IMR-90 (cell line): ENCODE results near the gene ZFR. TPM values are rescaled to one million over a fixed set of nuclear protein-coding genes. Genes with fewer than 3 reads are reported as not detected.
"Not testable (repeated sequence)": the region's sequence is repeated elsewhere in the genome, so short reads cannot be mapped to it uniquely, and the experiment has no call there.

Experiments used
- ATAC-seq: fragments of 200-7000 bp; cut with Tn5 transposase; 2 replicates; pipeline ENCODE4 v1.9.1; 2020; ENCODE audit warnings: low read depth, mild to moderate bottlenecking, moderate library complexity
- BruUV-seq: library from RNA; stranded (reverse); fragments of 400-500 nt; replicated peaks from 2 replicates; lab custom pipeline; 2021; lab: Mats Ljungman, UMichigan
- CTCF ChIA-PET: fragments of 300-600 bp; formaldehyde crosslinking; extraction: SDS; loops from one replicate; lab custom pipeline; 2021; ENCODE audit warnings: antibody characterized with exemption; lab: Yijun Ruan, JAX
- POLR2A ChIA-PET: fragments of 300-600 bp; sonication (Branson Sonifier 250); formaldehyde crosslinking; loops from one replicate; lab custom pipeline; 2022; ENCODE audit warnings: antibody characterized with exemption; ENCODE audit not compliant: unreplicated experiment; lab: Charles Lee
- DNase-seq: peaks from one replicate; pipeline ENCODE4 v3.0.0; 2013
- H2AFZ ChIP-seq: replicated peaks from 2 replicates; pipeline ENCODE3; 2013; ENCODE audit warnings: low read length, mild to moderate bottlenecking; ENCODE audit not compliant: poor library complexity
- H2AK5ac ChIP-seq: 2 replicates; pipeline ENCODE4 v1.6.1; 2013; ENCODE audit warnings: low read depth, low read length, inconsistent platforms
- H2AK9ac ChIP-seq: replicated peaks from 2 replicates; pipeline ENCODE3; 2013; ENCODE audit warnings: mild to moderate bottlenecking, low read depth, low read length, moderate library complexity; ENCODE audit not compliant: poor library complexity
- H2BK120ac ChIP-seq: 2 replicates; pipeline ENCODE4 v1.6.1; 2013; ENCODE audit warnings: low read depth, low read length, inconsistent platforms
- H2BK15ac ChIP-seq: 3 replicates; pipeline ENCODE4 v1.6.1; 2013; ENCODE audit warnings: low read depth, low read length, inconsistent platforms
- H2BK20ac ChIP-seq: 2 replicates; pipeline ENCODE4 v1.6.1; 2013; ENCODE audit warnings: low read depth, mild to moderate bottlenecking, inconsistent platforms, low read length, moderate library complexity
- H2BK5ac ChIP-seq: 2 replicates; pipeline ENCODE4 v1.6.1; 2013; ENCODE audit warnings: mild to moderate bottlenecking, low read depth, low read length, inconsistent platforms; ENCODE audit not compliant: poor library complexity, severe bottlenecking
- H3K14ac ChIP-seq: replicated peaks from 2 replicates; pipeline ENCODE4 v1.6.1; 2013; ENCODE audit warnings: low read depth, low read length, inconsistent platforms
- H3K18ac ChIP-seq: 2 replicates; pipeline ENCODE4 v1.6.1; 2013; ENCODE audit warnings: low read depth, low read length, control low read depth
- H3K23ac ChIP-seq: 2 replicates; pipeline ENCODE4 v1.6.1; 2013; ENCODE audit warnings: low read depth, low read length, inconsistent platforms
- H3K27ac ChIP-seq: 2 replicates; pipeline ENCODE4 v1.5.1; 2013; ENCODE audit warnings: mild to moderate bottlenecking, control low read depth, low read length; ENCODE audit not compliant: insufficient read depth
- H3K27me3 ChIP-seq: 2 replicates; pipeline ENCODE4 v1.6.1; 2013; ENCODE audit warnings: low read length; ENCODE audit not compliant: control insufficient read depth, insufficient read depth
- H3K36me3 ChIP-seq: 2 replicates; pipeline ENCODE4 v1.6.1; 2013; ENCODE audit warnings: low read length, mixed read lengths; ENCODE audit not compliant: control insufficient read depth, insufficient read depth
- H3K4ac ChIP-seq: 2 replicates; pipeline ENCODE4 v1.6.1; 2013; ENCODE audit warnings: low read depth, low read length, inconsistent platforms
- H3K4me1 ChIP-seq: 2 replicates; pipeline ENCODE4 v1.6.1; 2013; ENCODE audit warnings: low read length, mixed read lengths; ENCODE audit not compliant: control insufficient read depth, insufficient read depth
- H3K4me2 ChIP-seq: 2 replicates; pipeline ENCODE4 v1.6.1; 2013; ENCODE audit warnings: low read depth, mild to moderate bottlenecking, control low read depth, low read length, moderate library complexity
- H3K4me3 ChIP-seq: 2 replicates; pipeline ENCODE4 v1.5.1; 2013; ENCODE audit warnings: low read depth, mild to moderate bottlenecking, control low read depth, low read length, moderate library complexity; ENCODE audit not compliant: insufficient read depth
- H3K56ac ChIP-seq: 2 replicates; pipeline ENCODE4 v1.6.1; 2013; ENCODE audit warnings: low read length, inconsistent platforms; ENCODE audit not compliant: insufficient read depth; ENCODE audit errors: extremely low read depth
- H3K79me1 ChIP-seq, 2 experiments: 2 replicates each; pipeline ENCODE4 v1.6.1; 2013; ENCODE audit warnings: low read length in 2 of 2, inconsistent platforms in 1 of 2, low read depth in 1 of 2
- H3K9ac ChIP-seq: 2 replicates; pipeline ENCODE4 v1.6.1; 2013; ENCODE audit warnings: low read depth, low read length, control low read depth
- H3K9me1 ChIP-seq: 2 replicates; pipeline ENCODE4 v1.6.1; 2013; ENCODE audit warnings: low read length, inconsistent platforms; ENCODE audit not compliant: insufficient read depth
- H3K9me3 ChIP-seq: 2 replicates; pipeline ENCODE4 v1.6.1; 2013; ENCODE audit warnings: low read length; ENCODE audit not compliant: control insufficient read depth, insufficient read depth
- H4K20me1 ChIP-seq: 2 replicates; pipeline ENCODE4 v1.6.1; 2013; ENCODE audit warnings: low read length, inconsistent platforms; ENCODE audit not compliant: insufficient read depth
- H4K5ac ChIP-seq: 2 replicates; pipeline ENCODE4 v1.6.1; 2013; ENCODE audit warnings: mild to moderate bottlenecking, low read depth, low read length, control low read depth
- H4K8ac ChIP-seq, 2 experiments: 2 replicates each; pipeline ENCODE4 v1.6.1; 2013; ENCODE audit warnings: low read depth in 2 of 2, low read length in 2 of 2, control low read depth in 1 of 2, inconsistent platforms in 1 of 2
- H4K91ac ChIP-seq: 2 replicates; pipeline ENCODE4 v1.6.1; 2013; ENCODE audit warnings: low read depth, low read length, inconsistent platforms; ENCODE audit not compliant: insufficient read depth
- FOS ChIP-seq: fragments of 150-350 bp; IDR thresholded peaks from 2 replicates; pipeline ENCODE4 v1.6.1; 2016; ENCODE audit warnings: low read depth, low read length
- MXI1 ChIP-seq: IDR thresholded peaks from 2 replicates; pipeline ENCODE4 v1.6.1; 2012; ENCODE audit warnings: low read depth, mild to moderate bottlenecking, low read length, moderate library complexity, borderline replicate concordance
- RCOR1 ChIP-seq: IDR thresholded peaks from 2 replicates; pipeline ENCODE4 v1.6.1; 2012; ENCODE audit warnings: mild to moderate bottlenecking, low read length, improper control_type of control experiment; ENCODE audit not compliant: insufficient replicate concordance
- RFX5 ChIP-seq: IDR thresholded peaks from 2 replicates; pipeline ENCODE4 v1.8.0; 2012; ENCODE audit warnings: low read depth, mild to moderate bottlenecking, low read length, moderate library complexity
- WGBS, 2 experiments: methylation state at CpG; one replicate each; pipeline versions ENCODE4 v1.1.5 to v1.1.7; 2013; ENCODE audit warnings: missing lambda C conversion rate in 2 of 2; ENCODE audit not compliant: insufficient read length in 1 of 2; ENCODE audit errors: extremely low coverage in 2 of 2; 5-methylcytosine and 5-hydroxymethylcytosine counted together
- dilution Hi-C: fragments of 300-500 bp; cut with HindIII; formaldehyde crosslinking; loops from one replicate; pipeline ENCODE4 v1.14.3; 2018; ENCODE audit warnings: low sequenced_read_pairs; ENCODE audit not compliant: unreplicated experiment
- in situ Hi-C: fragments of 300-500 bp; cut with MboI; formaldehyde crosslinking; loops from 3 replicates; pipeline ENCODE4 v1.14.3; 2019; ENCODE audit warnings: low sequenced_read_pairs, inconsistent platforms, mixed read lengths
- intact Hi-C: fragments of 100-400 bp; cut with micrococcal nuclease; formaldehyde crosslinking; loops from 2 replicates; pipeline ENCODE4 v1.10.0; 2022
- polyA plus RNA-seq, 3 experiments: library from polyadenylated mRNA; depleted of rRNA; stranded (reverse); fragments of >200 nt; gene quantifications; 2 replicates each; pipeline ENCODE4 v1.2.3, GENCODE V29; 2012; ENCODE audit warnings: low replicate concordance in 1 of 3
- total RNA-seq: library from RNA; depleted of rRNA; stranded (reverse); fragments of >200 nt; gene quantifications from 2 replicates; pipeline ENCODE4 v1.2.3, GENCODE V29; 2012
- TF ChIP-seq, protein P1 (sequence below): fragments of 150-350 bp; IDR thresholded peaks from 2 replicates; pipeline ENCODE4 v1.6.1; 2016; ENCODE audit warnings: low read depth, mild to moderate bottlenecking, low read length, moderate library complexity, borderline replicate concordance

Gene ZFR
- total and polyA plus RNA-seq, 2 of the 4 experiments (the other 2 are of a cell fraction): 30.4 to 81.4 TPM

DNA sequence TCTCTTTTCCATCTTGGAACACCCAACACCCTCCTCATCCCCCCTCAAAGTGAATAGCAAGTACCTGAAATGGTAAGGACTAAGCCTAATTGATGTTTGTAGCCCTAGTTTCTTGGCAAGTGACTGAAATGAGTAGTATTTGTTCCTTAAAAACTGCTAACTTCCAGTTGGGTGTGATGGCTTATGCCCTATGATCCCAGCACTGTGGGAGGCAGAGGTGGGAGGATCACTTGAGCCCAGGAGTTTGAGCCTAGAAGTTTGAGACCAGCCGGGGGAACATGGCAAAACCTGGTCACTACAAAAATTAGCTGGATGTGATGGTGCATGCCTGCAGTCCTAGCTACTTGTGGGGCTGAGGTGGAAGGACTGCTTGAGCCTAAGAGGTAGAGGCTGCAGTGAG lies 44.1 kb downstream of the ZFR start:
- Histone ChIP-seq H3K27me3 (no peaks in the 10 kb centered on the region), H3K27ac (no peak overlapping the region), H3K9me3 (no peaks in the 10 kb centered on the region), H3K4me3 (no peak overlapping the region), H3K4me2 (no peak overlapping the region), H2AK9ac (no peak overlapping the region), H3K4me1 (no peaks in the 10 kb centered on the region), H4K8ac (no peak overlapping the region), H3K18ac (no peak overlapping the region), H2BK15ac (no peak overlapping the region), H4K20me1 (peaks cover 7% of the 10 kb centered on the region; the same call in 1 of the 2 replicates), H2BK120ac (no peak overlapping the region), H4K5ac (no peak overlapping the region), H2BK5ac (no peak overlapping the region), H2AFZ (no peak overlapping the region), H3K36me3 (peaks cover 56% of the 10 kb centered on the region), H2BK20ac (no peak overlapping the region), H3K9ac (no peak overlapping the region), H3K56ac (no peak overlapping the region), H3K9me1 (0 out of 2 replicates have a peak, but pooled peaks cover 4% of the 10 kb centered on the region), H3K4ac (no peak overlapping the region), H3K23ac (no peak overlapping the region), H3K14ac (no peak overlapping the region), H3K79me1 (peaks cover 20 to 23% of the 10 kb centered on the region in 2 experiments), H2AK5ac (no peak overlapping the region), H4K91ac (no peak overlapping the region)
- dilution Hi-C loops: no loop called here
- intact Hi-C loops: loop anchor here (5.0 kb wide), 1 partner anchor 38 kb away; no protein-coding TSS in a partner anchor
- DNase-seq (no peak), ATAC-seq (no peak)
- TF ChIP-seq FOS: no peak
- TF ChIP-seq MXI1: no peak
- TF ChIP-seq RCOR1: no peak
- TF ChIP-seq, protein P1, sequence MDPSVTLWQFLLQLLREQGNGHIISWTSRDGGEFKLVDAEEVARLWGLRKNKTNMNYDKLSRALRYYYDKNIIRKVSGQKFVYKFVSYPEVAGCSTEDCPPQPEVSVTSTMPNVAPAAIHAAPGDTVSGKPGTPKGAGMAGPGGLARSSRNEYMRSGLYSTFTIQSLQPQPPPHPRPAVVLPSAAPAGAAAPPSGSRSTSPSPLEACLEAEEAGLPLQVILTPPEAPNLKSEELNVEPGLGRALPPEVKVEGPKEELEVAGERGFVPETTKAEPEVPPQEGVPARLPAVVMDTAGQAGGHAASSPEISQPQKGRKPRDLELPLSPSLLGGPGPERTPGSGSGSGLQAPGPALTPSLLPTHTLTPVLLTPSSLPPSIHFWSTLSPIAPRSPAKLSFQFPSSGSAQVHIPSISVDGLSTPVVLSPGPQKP: no peak
- TF ChIP-seq RFX5: no peak
- in situ Hi-C loops: no loop called here
- ChIA-PET POLR2A (interaction anchor here (0.6 kb wide), 1 partner anchor 17 kb away, joined by 7 read pairs; no protein-coding TSS in a partner anchor), CTCF (no interaction called here)
- WGBS, 2 experiments: no CpG with 5 or more reads among the region's 1 CpG
- BruUV-seq: no TSS peak

DNA sequence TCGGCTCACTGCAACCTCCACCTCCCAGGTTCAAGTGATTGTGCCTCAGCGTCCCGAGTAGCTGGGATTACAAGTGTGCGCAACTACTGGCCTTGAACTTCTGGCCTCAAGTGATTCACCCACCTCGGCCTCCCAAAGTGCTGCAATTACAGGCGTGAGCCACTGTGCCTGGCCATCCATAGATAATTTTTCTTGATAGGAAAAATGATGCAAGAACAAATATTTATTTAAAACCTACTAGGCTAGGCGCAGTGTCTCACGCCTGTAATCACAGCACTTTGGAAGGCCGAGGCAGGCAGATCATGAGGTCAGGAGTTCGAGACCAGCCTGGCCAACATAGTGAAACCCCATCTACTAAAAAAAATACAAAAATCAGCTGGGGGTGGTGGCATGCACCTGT lies 45.8 kb downstream of the ZFR start:
- H3K36me3 ChIP-seq: peaks cover 53% of the 10 kb centered on the region

More for the DNA sequence above, 45.8 kb downstream of the ZFR start:
- H4K8ac ChIP-seq, H3K4me2 ChIP-seq, H4K91ac ChIP-seq, H2BK20ac ChIP-seq, H2BK5ac ChIP-seq, H3K9ac ChIP-seq, H2AK5ac ChIP-seq, H2BK15ac ChIP-seq, intact Hi-C loops, H3K4ac ChIP-seq, CTCF ChIA-PET, H3K27me3 ChIP-seq, BruUV-seq, H3K27ac ChIP-seq, H3K23ac ChIP-seq, H3K14ac ChIP-seq, H3K56ac ChIP-seq, ATAC-seq, H3K4me1 ChIP-seq, H3K18ac ChIP-seq, H2AK9ac ChIP-seq, H3K9me3 ChIP-seq, H3K4me3 ChIP-seq, H4K20me1 ChIP-seq, H4K5ac ChIP-seq, in situ Hi-C loops, H2BK120ac ChIP-seq, H3K9me1 ChIP-seq, H2AFZ ChIP-seq, DNase-seq, dilution Hi-C loops: not testable (repeated sequence)
- POLR2A ChIA-PET: interaction anchor here (0.6 kb wide), 1 partner anchor 245 kb away, joined by 3 read pairs; no protein-coding TSS in a partner anchor
- no CpG with 5 or more reads among the region's 10 CpGs for WGBS, 2 experiments
- peaks cover 12 to 16% of the 10 kb centered on the region in 2 experiments; a peak in 3 of 4 replicates for H3K79me1 ChIP-seq
